HG03159 (cell line): Measurements from ENCODE around the gene AAGAB.
"Not testable (repeated sequence)": the region's sequence is repeated elsewhere in the genome, so short reads cannot be mapped to it uniquely, and the experiment has no call there.

Source experiments
- ATAC-seq: cut with Tn5 transposase; IDR thresholded peaks from one replicate; pipeline ENCODE4 v1.9.1; 2021; ENCODE audit warnings: mild to moderate bottlenecking, moderate library complexity; ENCODE audit not compliant: unreplicated experiment

The AAGAB gene

GRCh38 chr15:67253549-67254237 is 768 bp downstream of the AAGAB start:
- no peak for ATAC-seq

- no peak for ATAC-seq
Observed at GRCh38 chr15:67253101-67253500, 1.4 kb downstream of the AAGAB start.

- no peak for ATAC-seq
Observed at GRCh38 chr15:67251318-67251717, 3.1 kb downstream of the AAGAB start.

- ATAC-seq: no peak
Observed at GRCh38 chr15:67249830-67250229, 4.6 kb downstream of the AAGAB start.

- ATAC-seq: no peak
Observed at GRCh38 chr15:67248011-67248505, 6.4 kb downstream of the AAGAB start.

- not testable (repeated sequence) for ATAC-seq
Observed at GRCh38 chr15:67246606-67247005, 7.9 kb downstream of the AAGAB start.

GRCh38 chr15:67244971-67245478 is 9.4 kb downstream of the AAGAB start:
- ATAC-seq: no peak

- ATAC-seq: no peak
Observed at GRCh38 chr15:67242708-67243111, 11.8 kb downstream of the AAGAB start.

GRCh38 chr15:67241132-67241855 is 13.2 kb downstream of the AAGAB start:
- ATAC-seq: peak; percentile 69

GRCh38 chr15:67240235-67241131 is 14.0 kb downstream of the AAGAB start:
- peak; percentile 10 for ATAC-seq

- ATAC-seq: no peak
Observed at GRCh38 chr15:67232591-67232990, 21.9 kb downstream of the AAGAB start.

- ATAC-seq: no peak
Observed at GRCh38 chr15:67230504-67230903, 24.0 kb downstream of the AAGAB start.

- ATAC-seq: no peak
Observed at GRCh38 chr15:67228286-67228685, 26.2 kb downstream of the AAGAB start.

- ATAC-seq: no peak
Observed at GRCh38 chr15:67227846-67228245, 26.6 kb downstream of the AAGAB start.

GRCh38 chr15:67227431-67227830 is 27.0 kb downstream of the AAGAB start:
- ATAC-seq: no peak

- no peak for ATAC-seq
Observed at GRCh38 chr15:67225336-67225735, 29.1 kb downstream of the AAGAB start.

- ATAC-seq: no peak
Observed at GRCh38 chr15:67224889-67225288, 29.6 kb downstream of the AAGAB start.

- ATAC-seq: no peak
Observed at GRCh38 chr15:67219288-67219687, 35.2 kb downstream of the AAGAB start.

GRCh38 chr15:67218428-67218827 is 36.0 kb downstream of the AAGAB start:
- no peak for ATAC-seq

- no peak for ATAC-seq
Observed at GRCh38 chr15:67216859-67217258, 37.6 kb downstream of the AAGAB start.

GRCh38 chr15:67215102-67215501 is 39.4 kb downstream of the AAGAB start:
- ATAC-seq: no peak
